Mammary microvascular endothelial cell (primary cell): ENCODE results near the gene MLEC. TPM values are rescaled to one million over a fixed set of nuclear protein-coding genes. Genes with fewer than 3 reads are reported as not detected.

Source experiments
- total RNA-seq: library from RNA; depleted of rRNA; stranded (reverse); fragments of >200 nt; gene quantifications from 2 replicates; pipeline ENCODE4 v1.2.3, GENCODE V29; 2015

MLEC gene
- total RNA-seq: 82.7 and 90.1 TPM in 2 replicates

GRCh38 chr12:120686690-120687577, at the start of gene MLEC:
Gene MLEC (plus strand): TSS chr12:120687149. CDS start chr12:120687297, 148 bp downstream.

GRCh38 chr12:120639771-120640721, 46.9 kb upstream of the MLEC start, which contains the start of gene CABP1:
Gene CABP1 (plus strand): TSS chr12:120640626. CDS start chr12:120640686, 60 bp downstream.

GRCh38 chr12:120710031-120710804, 23.3 kb downstream of the MLEC start, which contains the start of gene UNC119B:
Gene UNC119B (plus strand): TSS chr12:120710458. CDS start chr12:120710475, 17 bp downstream.

GRCh38 chr12:120725659-120726509, 38.9 kb downstream of the MLEC start, which contains the start of gene ACADS:
Gene ACADS (plus strand): TSS chr12:120725826. CDS start chr12:120725886, 60 bp downstream.

Other genes starting within 250 kb of the MLEC start
- 527 and 626 TPM in 2 replicates for gene COX6A1, start 249.0 kb upstream of the MLEC start, total RNA-seq
- gene TRIAP1, start 240.8 kb upstream of the MLEC start, total RNA-seq: 75.9 and 81.4 TPM in 2 replicates
- 17.2 and 19.0 TPM in 2 replicates for gene GATC, start 240.7 kb upstream of the MLEC start, total RNA-seq
- 104 and 109 TPM in 2 replicates for gene SRSF9, start 217.4 kb upstream of the MLEC start, total RNA-seq
- gene DYNLL1, start 191.0 kb upstream of the MLEC start, total RNA-seq: 569 and 585 TPM in 2 replicates
- 34.0 and 35.1 TPM in 2 replicates for gene COQ5, start 158.0 kb upstream of the MLEC start, total RNA-seq
- 110 and 160 TPM in 2 replicates for gene RNF10, start 152.8 kb upstream of the MLEC start, total RNA-seq
- 29.0 and 36.6 TPM in 2 replicates for gene POP5, start 105.7 kb upstream of the MLEC start, total RNA-seq
- gene CABP1, start 46.5 kb upstream of the MLEC start, total RNA-seq: not detected in 2 replicates
- 14.7 and 20.8 TPM in 2 replicates for gene UNC119B, start 23.3 kb downstream of the MLEC start, total RNA-seq
- gene ACADS, start 38.7 kb downstream of the MLEC start, total RNA-seq: 21.8 and 26.2 TPM in 2 replicates
- 10.2 and 12.0 TPM in 2 replicates for gene SPPL3, start 217.2 kb downstream of the MLEC start, total RNA-seq